HG03565 (cell line): ENCODE data around the gene EFCAB14.
"Not testable (repeated sequence)": the region's sequence is repeated elsewhere in the genome, so short reads cannot be mapped to it uniquely, and the experiment has no call there.

Source experiments
- ATAC-seq: cut with Tn5 transposase; IDR thresholded peaks from one replicate; pipeline ENCODE4 v1.9.1; 2021; ENCODE audit warnings: mild to moderate bottlenecking, moderate library complexity; ENCODE audit not compliant: unreplicated experiment

The EFCAB14 gene

DNA sequence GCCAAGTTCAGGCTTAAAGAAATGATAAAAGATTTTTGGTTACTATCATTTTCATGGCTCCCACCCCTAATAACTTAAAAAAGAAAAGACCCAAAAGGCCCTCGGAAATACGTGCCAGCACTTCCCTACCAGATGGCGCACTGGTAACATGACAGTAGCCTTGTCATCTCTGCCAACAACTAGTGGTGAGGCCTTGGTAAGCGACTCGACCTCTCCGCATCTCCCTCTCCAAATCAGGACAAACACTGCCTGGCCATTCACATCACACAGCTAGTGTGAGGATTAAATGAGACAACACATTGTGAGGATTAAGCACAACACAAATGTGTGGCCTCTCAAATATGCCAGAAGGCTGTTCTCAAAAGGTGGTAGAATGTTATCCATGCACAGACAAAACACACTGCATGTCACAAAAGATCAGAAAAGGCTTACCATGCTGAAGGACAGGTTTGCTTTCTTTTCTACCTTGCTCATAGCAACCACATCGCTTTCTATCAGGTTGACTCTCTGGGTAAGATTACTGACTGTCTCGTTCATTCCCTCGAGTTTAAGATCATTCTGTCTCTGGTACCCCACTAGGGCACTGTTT is 30.9 kb downstream of the EFCAB14 start:
- no peak for ATAC-seq

DNA sequence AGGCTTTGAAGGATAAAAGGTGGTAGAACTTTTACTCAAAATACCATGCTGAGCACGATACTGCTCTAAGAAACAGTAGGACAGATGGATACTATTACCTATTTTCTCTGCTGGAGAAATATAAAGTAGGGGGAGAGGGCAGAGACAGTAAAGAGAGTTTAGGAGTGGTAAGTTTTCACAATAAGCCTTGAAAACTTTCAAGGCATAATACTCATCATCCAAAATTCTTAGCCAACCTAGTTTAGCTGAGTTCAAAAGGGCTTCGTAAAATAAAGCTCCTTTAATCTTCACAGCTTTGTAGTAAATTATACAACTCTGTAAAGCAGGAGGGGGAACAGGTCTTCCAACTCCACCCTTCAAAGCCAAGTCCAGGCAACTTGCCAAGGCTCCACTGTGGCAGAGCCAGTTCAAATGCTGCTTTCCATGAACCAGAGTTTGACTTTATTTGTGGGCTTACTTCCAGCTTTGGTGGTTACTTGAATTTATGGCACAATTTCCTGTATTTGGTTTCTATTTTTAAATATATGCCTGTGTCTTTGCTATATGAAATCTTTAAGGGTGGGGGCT is 31.7 kb downstream of the EFCAB14 start:
- no peak for ATAC-seq

DNA sequence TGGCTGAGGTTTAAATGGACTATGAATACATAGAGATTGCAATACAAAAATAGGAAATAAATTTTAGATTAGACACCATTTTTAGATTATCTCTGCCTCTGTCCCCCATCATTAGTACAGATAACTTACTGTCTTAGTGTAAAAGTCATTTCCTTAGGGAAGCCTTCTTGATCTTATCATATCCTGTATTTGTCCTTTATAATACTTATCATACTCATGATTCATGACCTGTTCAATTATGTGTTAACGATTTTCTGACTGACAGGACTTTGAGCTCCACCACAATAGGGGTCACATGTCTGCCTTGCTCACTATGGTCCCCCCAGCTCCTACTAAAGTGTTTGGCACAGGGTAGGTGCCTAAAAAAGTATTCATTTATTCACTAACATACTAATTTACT is 32.7 kb downstream of the EFCAB14 start:
- ATAC-seq: no peak

DNA sequence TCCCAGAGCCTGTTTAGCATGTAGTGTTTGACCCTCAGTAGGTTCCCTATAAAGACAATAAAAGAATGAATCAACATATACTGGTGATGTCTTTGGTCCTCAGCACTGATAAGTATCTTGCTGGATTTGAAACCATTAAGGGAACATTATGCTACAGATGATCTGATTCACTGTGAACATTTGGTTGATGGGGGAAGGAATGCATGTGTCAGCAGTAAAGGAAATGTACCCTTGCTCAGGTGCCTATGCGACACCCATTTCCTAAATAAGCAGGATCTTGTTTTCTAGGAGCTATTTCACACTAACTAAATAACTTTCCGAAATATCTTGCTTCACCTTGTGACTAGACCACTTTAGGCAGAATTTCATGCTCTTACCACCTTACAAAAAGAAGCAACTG is 34.2 kb downstream of the EFCAB14 start:
- no peak for ATAC-seq

DNA sequence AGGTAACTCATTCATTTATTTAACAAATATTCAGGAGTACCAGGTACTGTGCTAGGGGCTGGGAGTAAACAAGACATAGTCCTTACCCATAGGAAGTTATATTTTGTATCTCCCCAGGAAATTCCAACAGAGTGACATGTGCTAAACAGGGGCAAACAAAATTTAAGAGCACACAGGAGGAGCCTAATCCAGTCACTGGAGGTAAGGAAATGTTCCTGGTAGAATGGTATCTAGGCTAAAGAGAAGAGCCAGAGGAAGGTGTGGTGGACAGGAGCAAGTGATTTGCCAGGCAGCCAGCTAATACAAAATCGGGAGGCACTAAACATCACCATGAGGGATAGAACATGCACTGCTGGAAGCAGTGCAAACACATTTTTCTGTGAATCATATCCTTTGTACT is 36.9 kb downstream of the EFCAB14 start:
- ATAC-seq: no peak

DNA sequence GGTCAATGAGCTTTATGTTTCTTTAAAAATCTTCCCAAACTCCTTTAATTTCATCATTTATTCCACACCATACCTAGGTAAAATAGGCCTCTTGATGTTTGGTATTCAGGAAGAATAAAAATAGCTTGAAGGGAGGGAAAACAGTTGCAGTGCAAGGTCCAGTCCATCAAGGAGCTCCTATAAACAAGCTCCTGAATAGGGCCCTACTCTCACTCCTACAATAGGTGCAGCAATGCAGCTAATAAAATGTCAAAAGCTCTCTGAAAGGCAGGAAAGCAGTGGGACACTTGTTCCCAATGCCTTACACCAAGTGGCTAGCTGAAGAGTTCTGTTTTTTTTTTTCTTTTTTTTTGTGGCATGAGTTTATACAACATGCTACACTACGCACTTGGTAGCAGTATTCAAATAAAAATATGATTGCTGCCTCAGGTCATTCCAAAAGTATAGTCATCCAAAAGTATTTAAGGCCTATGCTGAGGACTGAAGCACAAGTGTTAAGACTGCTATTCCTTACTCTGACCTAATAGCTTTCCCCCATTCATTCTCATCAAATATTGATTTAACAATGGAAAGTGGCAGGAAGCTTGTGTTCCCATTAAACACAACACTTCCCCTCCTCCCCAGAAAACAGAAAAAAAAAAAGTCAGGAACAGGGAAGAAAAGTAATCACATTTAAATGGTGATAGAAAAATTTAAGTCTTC is 37.4 kb downstream of the EFCAB14 start:
- ATAC-seq: no peak

DNA sequence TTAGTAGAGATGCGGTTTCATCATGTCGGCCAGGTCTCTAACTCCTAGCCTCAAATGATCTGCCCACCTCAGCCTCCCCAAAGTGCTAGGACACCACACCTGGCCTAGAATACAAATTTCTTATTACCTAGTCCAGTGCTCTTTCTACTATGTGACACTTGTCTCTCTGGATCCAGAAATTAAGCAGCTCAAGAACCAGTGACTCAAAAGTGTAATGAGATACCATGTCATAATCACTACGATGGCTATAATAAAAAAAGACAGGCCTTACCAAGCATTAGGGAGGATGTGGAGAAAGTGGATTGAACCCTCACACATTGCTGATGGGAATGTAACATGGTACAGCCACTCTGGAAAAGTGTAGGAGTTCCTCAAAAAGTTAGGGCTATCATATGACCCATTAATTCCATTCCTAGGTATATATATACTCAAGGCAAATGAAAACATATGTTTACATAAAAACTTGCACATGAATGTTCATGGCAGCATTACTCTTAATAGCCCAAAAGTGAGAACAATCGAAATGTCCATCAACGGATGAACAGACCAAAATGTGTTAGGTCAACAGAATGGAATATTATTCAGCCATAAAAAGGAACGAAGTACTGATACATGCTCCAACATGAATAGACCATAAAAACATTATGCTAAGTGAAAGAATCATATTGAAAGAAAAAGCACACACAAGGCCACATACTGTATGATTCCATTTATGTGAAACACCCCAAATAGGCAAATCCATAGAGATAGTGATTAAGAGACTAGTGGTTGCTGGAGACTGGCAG is 38.9 kb downstream of the EFCAB14 start:
- no peak for ATAC-seq

DNA sequence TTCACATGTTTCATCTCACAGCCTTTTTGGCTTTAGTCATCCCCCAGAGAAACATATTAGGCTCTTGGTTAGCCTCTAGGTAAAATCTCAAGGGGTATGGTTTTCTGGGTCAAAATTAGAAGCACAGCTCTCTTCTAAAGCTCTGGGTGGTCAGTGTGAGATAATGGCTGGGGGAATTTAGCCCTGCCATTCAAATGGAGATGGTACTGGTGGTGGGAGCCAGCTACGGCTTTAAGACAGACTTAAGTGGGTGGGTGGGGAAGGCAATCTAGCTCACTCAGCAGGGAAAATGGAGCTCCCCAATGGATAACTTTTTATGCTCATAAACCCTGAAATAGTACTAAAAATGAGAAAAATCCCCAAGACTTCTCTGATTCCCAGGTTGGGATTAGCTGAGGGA is 41.6 kb downstream of the EFCAB14 start:
- ATAC-seq: no peak

DNA sequence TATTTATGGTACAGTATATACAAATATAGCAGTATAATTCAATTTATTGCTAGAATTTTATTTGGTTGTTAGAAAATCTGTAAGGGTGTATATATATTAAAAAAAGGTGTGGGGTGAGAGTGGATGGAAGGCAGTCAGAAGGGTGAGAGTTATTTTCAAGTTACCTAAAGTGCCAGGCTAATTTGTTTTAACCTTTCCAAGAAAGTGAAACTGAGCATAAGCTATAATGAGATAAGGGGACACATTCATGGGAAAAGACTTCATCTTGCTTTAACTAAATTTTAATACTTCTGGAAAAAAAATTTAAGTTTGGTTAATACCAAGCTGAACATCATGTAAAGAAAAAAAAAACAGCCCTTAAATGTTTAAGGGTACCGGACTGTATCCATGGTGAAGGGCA is 42.4 kb downstream of the EFCAB14 start:
- ATAC-seq: no peak

DNA sequence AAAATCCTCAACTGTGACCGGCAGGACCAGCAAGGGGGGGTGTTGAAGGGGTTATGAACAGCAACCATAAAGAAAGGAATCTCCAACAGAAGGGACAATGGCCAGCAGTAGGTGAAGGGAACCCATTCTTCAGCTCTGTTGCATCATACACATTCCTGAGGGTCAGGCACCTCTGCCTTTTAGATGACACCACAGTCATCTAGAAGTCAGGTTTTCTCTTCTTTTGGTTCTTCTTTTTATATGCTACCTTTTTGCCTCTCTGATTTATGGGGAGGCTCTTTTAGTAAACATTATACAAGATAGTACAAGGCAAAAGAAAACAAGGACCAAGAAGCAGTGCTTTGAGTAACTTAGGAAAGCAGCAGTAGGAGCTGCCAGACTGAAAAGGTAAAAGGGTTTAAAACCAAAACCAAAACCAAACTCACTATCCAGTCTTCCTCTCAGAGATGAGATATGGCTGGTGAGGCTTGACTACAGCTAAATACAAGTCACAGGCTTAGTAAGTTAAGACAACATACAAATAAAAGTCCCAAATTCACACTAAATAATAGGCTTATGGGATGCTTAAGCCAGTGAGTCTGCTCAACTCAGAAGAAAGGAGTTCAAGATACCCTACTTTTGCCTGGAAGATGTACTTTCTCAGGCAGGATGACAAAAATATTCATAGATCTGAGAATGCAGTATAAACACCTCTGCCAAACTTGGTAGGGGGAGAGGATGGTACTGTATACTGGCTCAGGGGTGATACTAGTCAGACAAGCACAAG is 43.2 kb downstream of the EFCAB14 start:
- ATAC-seq: peak; percentile 52

DNA sequence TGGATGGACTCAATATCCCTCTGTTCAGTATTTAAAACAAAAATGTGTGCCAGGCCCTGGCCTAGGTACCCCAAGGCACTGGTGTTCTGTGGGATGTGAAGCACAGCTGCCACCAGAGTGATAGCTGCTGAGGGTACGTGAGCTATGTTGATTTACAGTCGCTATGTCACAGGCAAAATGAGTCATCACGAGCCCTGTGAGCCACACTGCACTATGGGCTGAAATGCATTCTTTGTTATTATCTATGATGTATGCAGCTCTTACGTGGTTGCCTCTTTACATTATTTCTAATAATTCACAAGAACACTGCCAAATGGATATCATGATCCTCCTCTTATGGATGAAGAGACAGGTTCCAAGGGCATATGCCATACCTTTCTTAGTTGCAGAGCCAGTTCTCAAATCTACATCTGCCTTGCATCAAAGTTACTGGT is 45.1 kb downstream of the EFCAB14 start:
- no peak for ATAC-seq

DNA sequence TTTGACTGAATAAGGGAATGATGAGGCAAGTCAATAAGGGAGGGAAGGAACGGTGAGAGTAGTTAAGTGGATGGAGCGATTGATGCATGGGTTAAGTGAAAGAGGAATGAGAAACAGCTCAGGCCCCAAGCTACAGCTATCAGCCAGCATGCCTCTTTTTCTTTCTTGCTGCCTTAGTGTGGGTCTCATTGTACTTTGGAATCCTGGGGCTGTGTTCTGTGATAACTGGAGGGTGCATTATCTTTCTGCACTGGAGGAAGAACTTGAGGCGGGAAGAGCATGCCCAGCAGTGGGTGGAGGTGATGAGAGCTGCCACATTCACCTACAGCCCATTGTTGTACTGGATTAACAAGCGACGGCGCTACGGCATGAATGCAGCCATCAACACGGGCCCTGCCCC is 46.2 kb downstream of the EFCAB14 start:
- ATAC-seq: no peak

DNA sequence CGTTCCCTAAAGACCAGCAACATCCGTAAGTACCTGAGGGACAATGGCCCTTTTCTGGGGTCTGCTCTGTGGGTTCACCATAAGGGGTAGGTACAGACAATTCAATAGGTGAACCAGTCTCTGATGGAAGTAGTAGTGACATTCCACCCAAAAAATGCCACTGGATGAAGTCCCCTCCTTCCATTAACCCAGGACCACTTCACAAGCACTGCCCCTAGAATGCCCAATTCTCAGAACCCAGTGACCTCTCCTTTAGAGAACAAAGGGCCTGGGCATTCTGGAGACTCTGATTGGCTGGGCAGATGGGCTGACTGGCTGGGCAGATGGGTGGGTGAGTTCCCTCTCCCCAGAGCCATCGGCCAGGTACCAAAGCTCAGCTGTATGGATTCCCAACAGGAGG is 47.4 kb downstream of the EFCAB14 start, which contains the start of gene TEX38:
TEX38 (plus strand) TSS at position 301 of the 400 bp plus-strand sequence; CDS start at position 382, 81 bp downstream.
- ATAC-seq: no peak

DNA sequence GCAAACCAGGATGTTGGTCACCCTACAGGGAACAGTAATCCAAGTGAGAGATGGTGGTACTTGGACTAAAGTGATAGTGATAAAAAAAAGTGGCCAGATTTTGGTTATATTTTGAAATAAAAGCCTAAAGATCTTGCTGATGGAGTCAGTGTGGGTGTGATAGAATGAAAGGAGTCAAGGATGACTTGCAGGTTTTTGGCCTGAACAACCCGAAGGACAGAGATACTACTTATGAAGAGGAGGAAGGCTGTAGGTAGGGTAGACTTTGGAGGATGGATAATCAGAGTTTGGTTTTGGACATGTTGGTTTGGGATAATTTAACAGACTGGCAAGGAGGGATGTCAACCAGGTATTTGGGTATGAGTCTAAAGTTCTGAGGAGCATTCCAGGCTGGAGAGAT is 48.8 kb downstream of the EFCAB14 start:
- ATAC-seq: no peak

DNA sequence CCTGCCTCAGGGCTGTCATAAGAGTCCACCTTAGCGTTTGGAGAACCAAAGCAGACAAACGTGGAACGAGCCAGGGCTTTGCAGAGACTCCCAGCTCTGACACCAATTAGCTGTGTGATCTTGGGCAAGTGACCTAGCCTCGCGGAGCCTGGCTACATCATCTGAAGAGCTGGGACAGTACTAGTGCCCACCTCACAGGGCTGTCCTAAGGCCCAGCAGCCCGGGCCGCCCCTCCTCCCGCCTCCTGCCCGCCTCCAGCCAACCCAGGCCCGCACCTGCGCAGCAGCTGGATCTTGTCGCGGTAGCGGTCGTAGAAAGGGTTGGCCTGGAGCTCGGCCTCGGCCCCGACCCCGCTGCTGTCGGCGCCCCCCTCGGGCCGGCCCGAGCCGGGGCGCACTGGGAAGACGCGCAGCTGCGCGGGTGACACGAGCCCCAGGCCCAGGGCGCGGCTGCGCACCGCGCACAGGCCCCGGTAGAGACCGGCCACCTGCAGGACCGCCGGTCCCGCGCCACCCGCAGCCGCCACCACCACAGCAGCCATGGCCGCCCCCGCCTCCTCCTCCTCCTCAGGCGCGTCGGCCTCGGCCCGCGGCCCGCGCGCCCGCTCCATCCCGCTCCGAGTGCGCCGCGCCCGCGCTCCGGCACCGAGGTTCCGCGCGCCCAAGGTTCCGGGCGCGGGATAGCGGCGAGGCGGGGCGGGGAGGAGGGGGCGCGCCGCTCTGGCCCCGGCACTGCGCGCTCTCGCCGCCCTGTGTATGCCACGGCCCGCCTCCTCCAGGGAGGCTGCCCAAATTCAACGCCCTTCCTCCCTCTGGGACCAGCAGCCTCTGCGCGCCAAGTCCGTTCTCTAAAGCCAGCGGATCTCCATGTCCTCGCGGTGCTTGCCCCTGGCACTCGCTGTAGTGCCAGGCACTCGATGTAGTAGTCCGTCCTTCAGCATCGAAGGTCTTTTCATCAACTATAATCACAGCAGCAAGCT is 50.8 kb downstream of the EFCAB14 start, which contains the start of gene ATPAF1:
ATPAF1 (minus strand) TSS at position 583 of the 979 bp plus-strand sequence; CDS start at position 541, 42 bp downstream.
- peak; percentile 79 for ATAC-seq

DNA sequence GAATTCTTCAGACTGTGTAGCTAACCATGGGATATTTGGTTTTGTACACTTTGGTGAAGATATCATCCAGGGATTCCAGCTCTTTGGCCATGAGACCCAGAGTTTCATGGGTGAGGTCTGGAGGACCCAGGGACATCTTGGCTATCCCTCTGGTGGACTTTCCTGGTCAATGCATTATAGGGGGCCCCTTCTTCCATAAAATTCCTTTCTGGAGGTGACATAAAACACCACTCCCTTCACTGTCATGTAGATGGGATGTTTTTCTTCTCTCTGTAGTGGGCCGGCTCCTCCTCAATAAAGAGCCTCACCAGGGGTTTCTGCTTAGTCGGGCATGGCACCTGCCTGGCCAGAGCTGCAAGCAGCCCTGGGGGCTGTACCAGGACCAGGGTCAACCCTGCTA is 52.9 kb downstream of the EFCAB14 start:
- no peak for ATAC-seq

DNA sequence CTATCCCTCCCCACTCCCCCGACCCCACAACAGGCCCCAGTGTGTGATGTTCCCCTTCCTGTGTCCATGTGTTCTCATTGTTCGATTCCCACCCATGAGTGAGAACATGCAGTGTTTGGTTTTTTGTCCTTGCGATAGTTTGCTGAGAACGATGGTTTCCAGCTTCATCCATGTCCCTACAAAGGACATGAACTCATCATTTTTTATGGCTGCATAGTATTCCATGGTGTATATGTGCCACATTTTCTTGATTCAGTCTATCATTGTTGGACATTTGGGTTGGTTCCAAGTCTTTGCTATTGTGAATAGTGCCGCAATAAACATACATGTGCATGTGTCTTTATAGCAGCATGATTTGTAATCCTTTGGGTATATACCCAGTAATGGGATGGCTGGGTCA is 56.0 kb downstream of the EFCAB14 start:
- ATAC-seq: not testable (repeated sequence)

DNA sequence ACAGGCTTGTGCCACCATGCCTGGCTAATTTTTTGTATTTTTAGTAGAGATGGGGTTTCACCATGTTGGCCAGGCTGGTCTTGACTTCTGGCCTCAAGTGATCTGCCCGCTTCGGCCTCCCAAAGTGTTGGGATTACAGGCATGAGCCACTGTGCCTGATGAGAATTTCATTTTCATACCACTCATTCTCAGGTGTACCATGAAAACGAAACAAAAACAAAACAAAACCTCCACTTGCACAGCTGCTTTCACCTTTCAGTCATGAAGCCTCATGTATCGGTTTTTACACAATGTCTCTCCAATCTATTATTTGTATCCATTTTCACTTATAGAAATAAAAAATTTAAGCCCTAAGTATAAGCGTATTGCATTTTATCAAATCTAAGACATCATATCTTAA is 58.8 kb downstream of the EFCAB14 start:
- peak; percentile 80 for ATAC-seq

DNA sequence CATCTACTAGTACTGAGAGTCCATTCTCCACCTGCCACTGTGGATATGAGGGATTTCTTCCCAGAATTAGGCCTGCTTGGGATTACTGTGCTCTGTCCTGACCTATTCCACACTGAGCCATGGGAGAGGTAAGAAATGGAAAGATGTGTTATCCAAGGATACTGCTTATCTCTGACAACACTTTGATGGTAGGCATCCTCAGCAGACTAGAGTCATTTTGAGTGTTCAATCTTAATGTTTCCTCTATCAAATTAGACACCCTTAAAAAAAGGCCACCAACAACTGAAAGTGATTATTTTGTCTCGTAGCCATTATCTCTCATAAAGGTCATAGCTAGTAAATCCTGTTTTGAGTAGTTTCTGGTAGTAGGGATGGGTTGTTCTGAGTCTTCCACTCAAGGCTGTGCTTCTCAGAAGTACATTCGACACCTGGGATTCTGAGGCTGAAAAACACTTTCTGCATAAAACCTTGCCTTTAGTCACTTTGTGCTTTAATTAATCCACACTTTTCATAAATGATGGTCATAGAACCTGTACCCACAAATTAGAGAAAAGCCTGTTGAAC is 59.5 kb downstream of the EFCAB14 start:
- ATAC-seq: no peak
